BJ (cell line): ENCODE measurements around the gene PEX11A. TPM values are rescaled to one million over a fixed set of nuclear protein-coding genes. Genes with fewer than 3 reads are reported as not detected.

ENCODE experiments used
- CTCF ChIA-PET: fragments of 350-600 bp; formaldehyde crosslinking; extraction: SDS; loops from one replicate; lab custom pipeline; 2021; ENCODE audit warnings: antibody characterized with exemption, inconsistent platforms; lab: Yijun Ruan, JAX
- POLR2A ChIA-PET: fragments of 300-600 bp; sonication (Branson Sonifier 250); formaldehyde crosslinking; extraction: SDS; loops from one replicate; lab custom pipeline; 2021; ENCODE audit warnings: antibody characterized with exemption; lab: Charles Lee
- DNase-seq: peaks from one replicate; pipeline ENCODE4 v3.0.0-alpha.2; 2011; ENCODE audit warnings: low read depth
- H3K27me3 ChIP-seq: 2 replicates; pipeline ENCODE4 v1.6.0; 2011; ENCODE audit warnings: low read length; ENCODE audit not compliant: control insufficient read depth, insufficient read depth
- H3K36me3 ChIP-seq: 2 replicates; pipeline ENCODE4 v1.5.1; 2011; ENCODE audit warnings: low read length; ENCODE audit not compliant: control insufficient read depth, insufficient read depth
- H3K4me3 ChIP-seq: 2 replicates; pipeline ENCODE4 v1.5.1; 2011; ENCODE audit warnings: low read depth, mild to moderate bottlenecking, control low read depth, low read length
- CTCF ChIP-seq: IDR thresholded peaks from 2 replicates; pipeline ENCODE4 v1.5.1; 2011; ENCODE audit warnings: low read depth, mild to moderate bottlenecking, control low read depth, inconsistent platforms, low read length, moderate library complexity; ENCODE audit not compliant: insufficient read depth
- polyA plus RNA-seq: library from polyadenylated mRNA; depleted of rRNA; stranded (reverse); fragments of >200 nt; gene quantifications from 2 replicates; pipeline ENCODE4 v1.2.3, GENCODE V29; 2011

The PEX11A gene
- polyA plus RNA-seq, 1 experiment: 8.9 TPM

GRCh38 chr15:89714775-89715174, 24.2 kb upstream of the PEX11A start:
- no peak overlapping the region for H3K4me3 ChIP-seq
- no peak for TF ChIP-seq CTCF
- peaks cover 6% of the 10 kb centered on the region for H3K27me3 ChIP-seq
- H3K36me3 ChIP-seq: no peaks in the 10 kb centered on the region
- ChIA-PET POLR2A (no interaction called here), CTCF (no interaction called here)
- no peak for DNase-seq

- Histone ChIP-seq H3K4me3 (no peak overlapping the region), H3K27me3 (peaks cover 12% of the 10 kb centered on the region), H3K36me3 (no peaks in the 10 kb centered on the region)
- DNase-seq: no peak
- no peak for TF ChIP-seq CTCF
- ChIA-PET CTCF (no interaction called here), POLR2A (no interaction called here)
These were observed 17.0 kb upstream of the PEX11A start for GRCh38 chr15:89707577-89707976.

- POLR2A ChIA-PET: no interaction called here
- DNase-seq: no peak
These were observed 13.9 kb upstream of the PEX11A start for GRCh38 chr15:89704411-89704810.

GRCh38 chr15:89695198-89695597, 4.6 kb upstream of the PEX11A start:
- DNase-seq: no peak
- no peak overlapping the region for H3K4me3 ChIP-seq
- ChIA-PET CTCF (no interaction called here), POLR2A (no interaction called here)
- TF ChIP-seq CTCF: no peak
- H3K27me3 ChIP-seq: peaks cover 2% of the 10 kb centered on the region
- H3K36me3 ChIP-seq: no peaks in the 10 kb centered on the region

More at GRCh38 chr15:89704411-89704810, 13.9 kb upstream of the PEX11A start:
- H3K36me3 ChIP-seq: no peaks in the 10 kb centered on the region
- CTCF ChIA-PET: no interaction called here
- H3K4me3 ChIP-seq: no peak overlapping the region
- H3K27me3 ChIP-seq: peaks cover 15% of the 10 kb centered on the region
- TF ChIP-seq CTCF: no peak

GRCh38 chr15:89693696-89694095, 3.1 kb upstream of the PEX11A start:
- H3K4me3 ChIP-seq: no peak overlapping the region
- peaks cover 2% of the 10 kb centered on the region for H3K27me3 ChIP-seq
- TF ChIP-seq CTCF: no peak
- DNase-seq: no peak
- H3K36me3 ChIP-seq: no peaks in the 10 kb centered on the region
- ChIA-PET CTCF (no interaction called here), POLR2A (no interaction called here)
